ENCODE data around the gene PPFIA4.
"Not testable (repeated sequence)": the region's sequence is repeated elsewhere in the genome, so short reads cannot be mapped to it uniquely, and the experiment has no call there.

PPFIA4 gene

GRCh38 chr1:203026031-203026665, at the start of gene PPFIA4:
Gene PPFIA4, plus strand, starts transcription at chr1:203026491. Its CDS starts 12,518 bp downstream, at chr1:203039009.
- peak; percentile 92 for DNase-seq

GRCh38 chr1:202976633-202977032, 49.7 kb upstream of the PPFIA4 start:
- DNase-seq, result no peak

- DNase-seq, result no peak
Measured at GRCh38 chr1:202979459-202979858, 46.8 kb upstream of the PPFIA4 start.

- no peak for DNase-seq
Measured at GRCh38 chr1:202981939-202982338, 44.4 kb upstream of the PPFIA4 start.

GRCh38 chr1:202982715-202983430, 43.4 kb upstream of the PPFIA4 start:
- DNase-seq, result no peak

GRCh38 chr1:202986120-202986519, 40.2 kb upstream of the PPFIA4 start:
- DNase-seq, result not testable (repeated sequence)

GRCh38 chr1:202987255-202987654, 39.0 kb upstream of the PPFIA4 start:
- no peak for DNase-seq

- no peak for DNase-seq
Measured at GRCh38 chr1:202987922-202988583, 38.2 kb upstream of the PPFIA4 start.

- DNase-seq, result no peak
Measured at GRCh38 chr1:202989879-202990278, 36.4 kb upstream of the PPFIA4 start.

GRCh38 chr1:202991112-202991511, 35.2 kb upstream of the PPFIA4 start:
- DNase-seq, result no peak

GRCh38 chr1:202994756-202995155, 31.5 kb upstream of the PPFIA4 start:
- DNase-seq, result no peak

GRCh38 chr1:202998836-202999750, 27.2 kb upstream of the PPFIA4 start:
- DNase-seq, result peak; percentile 73

GRCh38 chr1:203000217-203000944, 25.9 kb upstream of the PPFIA4 start:
- no peak for DNase-seq

- DNase-seq, result no peak
Measured at GRCh38 chr1:203001986-203002385, 24.3 kb upstream of the PPFIA4 start.

- DNase-seq, result no peak
Measured at GRCh38 chr1:203002951-203003350, 23.3 kb upstream of the PPFIA4 start.

- not testable (repeated sequence) for DNase-seq
Measured at GRCh38 chr1:203005395-203006142, 20.7 kb upstream of the PPFIA4 start.

GRCh38 chr1:203006948-203007871, 19.1 kb upstream of the PPFIA4 start, which contains the start of gene TMEM183A:
Gene TMEM183A, plus strand, starts transcription at chr1:203007374. Its CDS starts 92 bp downstream, at chr1:203007466.
- peak; percentile 97 for DNase-seq

GRCh38 chr1:203009185-203009584, 17.1 kb upstream of the PPFIA4 start:
- DNase-seq, result no peak

- DNase-seq, result no peak
Measured at GRCh38 chr1:203011582-203011981, 14.7 kb upstream of the PPFIA4 start.

- no peak for DNase-seq
Measured at GRCh38 chr1:203017061-203017460, 9.2 kb upstream of the PPFIA4 start.
